HK-2 (cell line): Measurements from ENCODE around the gene NDUFAF5.
"Not testable (repeated sequence)": the region's sequence is repeated elsewhere in the genome, so short reads cannot be mapped to it uniquely, and the experiment has no call there.

ENCODE experiments used
- DNase-seq: peaks from one replicate; pipeline ENCODE4 v3.0.0-alpha.2; 2018; ENCODE audit not compliant: unreplicated experiment

NDUFAF5 gene

GRCh38 chr20:13784893-13785715 lies at the start of gene NDUFAF5, which contains the start of gene ESF1:
NDUFAF5 (plus strand) TSS chr20:13785028; CDS start chr20:13785069, 41 bp downstream.
ESF1 (minus strand) TSS chr20:13784919; CDS start chr20:13783140, 1,779 bp downstream.
- peak; percentile 98 for DNase-seq

- DNase-seq, result no peak
These were observed 49.0 kb upstream of the NDUFAF5 start for GRCh38 chr20:13735826-13736225.

- no peak for DNase-seq
These were observed 48.2 kb upstream of the NDUFAF5 start for GRCh38 chr20:13736436-13737191.

- DNase-seq, result not testable (repeated sequence)
These were observed 46.6 kb upstream of the NDUFAF5 start for GRCh38 chr20:13738187-13738586.

- DNase-seq, result no peak
These were observed 44.8 kb upstream of the NDUFAF5 start for GRCh38 chr20:13739731-13740649.

- no peak for DNase-seq
These were observed 42.9 kb upstream of the NDUFAF5 start for GRCh38 chr20:13741879-13742278.

- no peak for DNase-seq
These were observed 40.5 kb upstream of the NDUFAF5 start for GRCh38 chr20:13744352-13744751.

GRCh38 chr20:13745784-13746183 lies 39.0 kb upstream of the NDUFAF5 start:
- no peak for DNase-seq

GRCh38 chr20:13749811-13750210 lies 35.0 kb upstream of the NDUFAF5 start:
- no peak for DNase-seq

- no peak for DNase-seq
These were observed 31.3 kb upstream of the NDUFAF5 start for GRCh38 chr20:13753436-13754036.

GRCh38 chr20:13755809-13756208 lies 29.0 kb upstream of the NDUFAF5 start:
- DNase-seq, result no peak

GRCh38 chr20:13756551-13756950 lies 28.3 kb upstream of the NDUFAF5 start:
- DNase-seq, result no peak

- DNase-seq, result no peak
These were observed 25.9 kb upstream of the NDUFAF5 start for GRCh38 chr20:13758884-13759283.

GRCh38 chr20:13760451-13760946 lies 24.3 kb upstream of the NDUFAF5 start:
- not testable (repeated sequence) for DNase-seq

GRCh38 chr20:13765299-13765698 lies 19.5 kb upstream of the NDUFAF5 start:
- no peak for DNase-seq

- no peak for DNase-seq
These were observed 18.9 kb upstream of the NDUFAF5 start for GRCh38 chr20:13765868-13766416.

- no peak for DNase-seq
These were observed 14.7 kb upstream of the NDUFAF5 start for GRCh38 chr20:13770141-13770540.

GRCh38 chr20:13771853-13772453 lies 12.9 kb upstream of the NDUFAF5 start:
- DNase-seq, result no peak

GRCh38 chr20:13772529-13772928 lies 12.3 kb upstream of the NDUFAF5 start:
- DNase-seq, result no peak

- DNase-seq, result no peak
These were observed 9.0 kb upstream of the NDUFAF5 start for GRCh38 chr20:13775867-13776266.
